GM12878 (cell line): Measurements from ENCODE around the gene ZBTB32. TPM values are rescaled to one million over a fixed set of nuclear protein-coding genes. Genes with fewer than 3 reads are reported as not detected.
A peak's percentile ranks its signal among the peaks of the same experiment; 100 is the strongest.

Experiments used
- ATF2 ChIP-seq: IDR thresholded peaks from 2 replicates; pipeline ENCODE4 v1.6.1; 2012; ENCODE audit warnings: low read length, inconsistent platforms
- BACH1 ChIP-seq: fragments of 450-650 bp; IDR thresholded peaks from 2 replicates; pipeline ENCODE4 v1.6.1; 2017; ENCODE audit warnings: mild to moderate bottlenecking, borderline replicate concordance
- CBX5 ChIP-seq: sonication (generic); IDR thresholded peaks from 2 replicates; pipeline ENCODE4 v1.6.1; 2016; ENCODE audit warnings: low read depth, moderate library complexity, mild to moderate bottlenecking, inconsistent platforms
- CEBPB ChIP-seq, 2 experiments: fragments of 150-350 bp in 1 of 2; IDR thresholded peaks; 2 replicates each; pipeline ENCODE4 v1.6.1; 2012 to 2014; ENCODE audit warnings: low read depth in 2 of 2, low read length in 2 of 2, borderline replicate concordance in 1 of 2, inconsistent platforms in 1 of 2
- ESRRA ChIP-seq: IDR thresholded peaks from 2 replicates; pipeline ENCODE4 v1.6.1; 2012; ENCODE audit warnings: mild to moderate bottlenecking, low read length, improper control_type of control experiment
- HCFC1 ChIP-seq: fragments of 150-350 bp; IDR thresholded peaks from 2 replicates; pipeline ENCODE4 v1.6.1; 2014; ENCODE audit warnings: low read length
- HDGF ChIP-seq: fragments of 450-650 bp; IDR thresholded peaks from 2 replicates; pipeline ENCODE4 v1.6.1; 2016; ENCODE audit warnings: antibody characterized with exemption
- JUNB ChIP-seq: IDR thresholded peaks from 2 replicates; pipeline ENCODE4 v1.6.1; 2016; ENCODE audit warnings: antibody characterized with exemption, mild to moderate bottlenecking
- JUND ChIP-seq: IDR thresholded peaks from 2 replicates; pipeline ENCODE4 v1.6.1; 2012; ENCODE audit warnings: low read depth, mild to moderate bottlenecking, low read length, improper control_type of control experiment, moderate library complexity
- KAT2A ChIP-seq: conservative IDR thresholded peaks from 2 replicates; pipeline ENCODE4 v1.6.1; 2011; ENCODE audit warnings: low read depth, low read length; ENCODE audit not compliant: control insufficient read depth
- MEF2A ChIP-seq: IDR thresholded peaks from 2 replicates; pipeline ENCODE4 v1.6.1; 2011; ENCODE audit warnings: low read depth, mild to moderate bottlenecking, low read length, moderate library complexity; ENCODE audit not compliant: insufficient read depth
- MTA2 ChIP-seq: fragments of 450-650 bp; IDR thresholded peaks from 2 replicates; pipeline ENCODE4 v1.6.1; 2016; ENCODE audit warnings: low read depth, mild to moderate bottlenecking, moderate library complexity
- MTA3 ChIP-seq: IDR thresholded peaks from 2 replicates; pipeline ENCODE4 v1.6.1; 2012; ENCODE audit warnings: low read length, inconsistent platforms, borderline replicate concordance
- MXI1 ChIP-seq: fragments of 150-350 bp; IDR thresholded peaks from 2 replicates; pipeline ENCODE4 v1.6.1; 2011; ENCODE audit warnings: low read depth, mild to moderate bottlenecking, inconsistent platforms, low read length, improper control_type of control experiment
- NFIC ChIP-seq: IDR thresholded peaks from 2 replicates; pipeline ENCODE4 v1.6.1; 2012; ENCODE audit warnings: low read depth, mild to moderate bottlenecking, inconsistent platforms, low read length, moderate library complexity
- NFXL1 ChIP-seq: fragments of 450-650 bp; IDR thresholded peaks from 2 replicates; pipeline ENCODE4 v1.6.1; 2017; ENCODE audit warnings: antibody characterized with exemption, mild to moderate bottlenecking, borderline replicate concordance
- NRF1 ChIP-seq: conservative IDR thresholded peaks from 2 replicates; pipeline ENCODE4 v1.6.1; 2011; ENCODE audit warnings: mild to moderate bottlenecking, low read depth, low read length, improper control_type of control experiment
- POLR2AphosphoS2 ChIP-seq: IDR thresholded peaks from 2 replicates; pipeline ENCODE4 v1.6.1; 2011; ENCODE audit warnings: low read depth, mild to moderate bottlenecking, low read length, improper control_type of control experiment, moderate library complexity
- PRDM15 ChIP-seq: fragments of 450-650 bp; formaldehyde crosslinking; IDR thresholded peaks from 2 replicates; pipeline ENCODE4 v1.4.0; 2020; ENCODE audit warnings: mild to moderate bottlenecking, moderate library complexity
- SIN3A ChIP-seq: IDR thresholded peaks from 2 replicates; pipeline ENCODE4 v1.6.1; 2012; ENCODE audit warnings: low read depth, low read length, improper control_type of control experiment
- SMAD1 ChIP-seq: fragments of 450-650 bp; IDR thresholded peaks from 2 replicates; pipeline ENCODE4 v1.6.1; 2018; ENCODE audit warnings: mild to moderate bottlenecking, low read depth; ENCODE audit not compliant: partially characterized antibody
- SMAD5 ChIP-seq: IDR thresholded peaks from 2 replicates; pipeline ENCODE4 v1.6.1; 2016; ENCODE audit warnings: antibody characterized with exemption, low read depth
- SP1 ChIP-seq: IDR thresholded peaks from one replicate; pipeline ENCODE4 v1.6.1; 2011; ENCODE audit warnings: low read depth, low read length
- SREBF2 ChIP-seq: IDR thresholded peaks from 2 replicates; pipeline ENCODE4 v1.6.1; 2012; ENCODE audit warnings: mild to moderate bottlenecking, low read length
- SRF ChIP-seq, 2 experiments: IDR thresholded peaks; 2 replicates each; pipeline ENCODE4 v1.6.1; 2011; ENCODE audit warnings: low read depth in 2 of 2, low read length in 2 of 2, mild to moderate bottlenecking in 1 of 2, moderate library complexity in 1 of 2
- TCF7 ChIP-seq: IDR thresholded peaks from 2 replicates; pipeline ENCODE4 v1.6.1; 2014; ENCODE audit warnings: antibody characterized with exemption, borderline replicate concordance
- YBX1 ChIP-seq: fragments of 450-650 bp; IDR thresholded peaks from 2 replicates; pipeline ENCODE4 v1.6.1; 2016; ENCODE audit warnings: antibody characterized with exemption
- ZNF217 ChIP-seq: fragments of 450-650 bp; IDR thresholded peaks from 2 replicates; pipeline ENCODE4 v1.6.1; 2017; ENCODE audit warnings: antibody characterized with exemption, mild to moderate bottlenecking
- ZZZ3 ChIP-seq: IDR thresholded peaks from 2 replicates; pipeline ENCODE4 v1.6.1; 2011; ENCODE audit warnings: low read depth; ENCODE audit not compliant: control insufficient read depth, insufficient read length
- polyA plus RNA-seq, 11 experiments: library from polyadenylated mRNA; depleted of rRNA in 4 of 11; unstranded in 6 of 11; stranded (reverse) in 5 of 11; fragments of >200 nt; fragmentation: Nextera tagmentation in 4 of 11; fragmentation: Illumina TruSeq in 1 of 11; extraction: Ambion mirVana in 4 of 11; extraction: Trizol in 1 of 11; gene quantifications; 1 replicate in 1 of 11; 2 replicates in 10 of 11; pipeline versions ENCODE4 v1.2.1 to v1.2.3, GENCODE V29; 2011 to 2016; ENCODE audit warnings: inconsistent platforms in 2 of 11, missing spikeins in 2 of 11, low read depth in 1 of 11
- total RNA-seq, 4 experiments: library from RNA; depleted of rRNA in 3 of 4; stranded (reverse); fragments of >200 nt in 3 of 4; fragmentation: Illumina TruSeq in 1 of 4; extraction: Trizol in 1 of 4; gene quantifications; 2 replicates each; pipeline versions ENCODE4 v1.2.1 to v1.2.3, GENCODE V29; 2013 to 2021

Gene ZBTB32
- total and polyA plus RNA-seq, 10 of the 15 experiments (the other 5 are each of a cell fraction or from before 2014, with no cell fraction given): 1.0 to 46.7 (median 16.0) TPM

DNA sequence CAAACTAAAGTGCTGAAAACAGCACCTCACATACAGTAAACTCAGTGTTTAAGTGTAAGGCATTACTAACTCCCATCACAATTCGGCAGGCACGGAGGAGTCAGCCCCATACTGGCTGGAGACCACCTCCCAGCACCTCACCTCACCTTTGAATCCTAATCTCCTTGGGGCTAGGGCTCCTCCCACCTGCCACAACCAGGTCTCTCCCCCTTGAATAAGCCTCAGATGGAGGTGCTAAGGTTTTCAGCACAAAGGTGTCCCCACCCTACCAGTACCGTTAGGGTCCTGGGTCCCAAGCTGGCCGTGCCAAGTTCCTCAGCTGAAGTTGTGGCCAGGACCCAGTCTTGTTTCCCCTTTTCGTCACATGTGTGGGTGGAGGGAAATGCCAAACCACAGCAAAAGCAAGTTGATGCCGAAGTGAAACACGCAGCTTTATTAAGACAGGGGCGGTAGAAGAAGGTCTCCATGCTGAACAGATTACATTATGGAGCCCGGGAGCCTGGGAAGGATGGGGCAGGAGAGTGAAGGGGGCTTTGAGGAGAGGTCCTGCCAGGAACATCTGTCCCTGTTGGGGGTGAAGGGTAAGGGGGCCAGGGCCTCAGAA is 37.9 kb downstream of the ZBTB32 start, which contains the start of gene IGFLR1 (continued):
- TF ChIP-seq PRDM15 (CRISPR knock-in tag): no peak
- no peak for TF ChIP-seq JUNB
- 0 out of 2 replicates have a peak, but pooled peaks have one; percentile 51 for TF ChIP-seq MEF2A
- no peak for TF ChIP-seq CEBPB (IDR thresholded peaks at IDR 0.05; ENCODE audit: borderline replicate concordance in 1 of 2, low read depth in 2 of 2, low read length in 2 of 2)
- TF ChIP-seq SMAD5: peak; percentile 66; the same call in 1 of the 2 replicates
- TF ChIP-seq NRF1: no peak
- TF ChIP-seq NFIC: peak; percentile 68; the same call in 1 of the 2 replicates
- TF ChIP-seq BACH1: no peak; the same call in 1 of the 2 replicates
- no peak for TF ChIP-seq ZZZ3
- no peak for TF ChIP-seq JUND
- no peak for TF ChIP-seq HCFC1
- peak; percentile 89 for TF ChIP-seq SMAD1
- TF ChIP-seq SRF (IDR thresholded peaks at IDR 0.05; ENCODE audit: low read depth in 2 of 2, low read length in 2 of 2): no peak
- no peak for TF ChIP-seq ATF2
- peak; percentile 78; the same call in 1 of the 2 replicates for TF ChIP-seq SIN3A
- peak; percentile 77; the same call in 1 of the 2 replicates for TF ChIP-seq MTA3
- TF ChIP-seq SP1: peak; percentile 84
- no peak for TF ChIP-seq SREBF2
- no peak for TF ChIP-seq YBX1
- TF ChIP-seq ESRRA: no peak
- TF ChIP-seq MTA2: peak; percentile 82
- peak; percentile 92 for TF ChIP-seq HDGF
- TF ChIP-seq MXI1: peak; percentile 80; the same call in 1 of the 2 replicates
- TF ChIP-seq CBX5: no peak
- no peak for TF ChIP-seq NFXL1
- TF ChIP-seq TCF7: no peak
- TF ChIP-seq ZNF217: no peak
- TF ChIP-seq POLR2AphosphoS2: no peak; the same call in 1 of the 2 replicates
- no peak for TF ChIP-seq KAT2A
